T-helper 1 cell treated with Interleukin-12 subunit alpha and Interleukin-12 subunit beta and Interleukin-4 antibody, amounts not matched to agents 30 ng/mL and 1 ng/mL, for 36 hours (primary cell): ENCODE data around the gene NUP214. TPM values are rescaled to one million over a fixed set of nuclear protein-coding genes. Genes with fewer than 3 reads are reported as not detected.

ENCODE experiments used
- intact Hi-C: fragments of 100-400 bp; cut with micrococcal nuclease; formaldehyde crosslinking; loops from one replicate; pipeline ENCODE4 v1.15.1; 2024
- total RNA-seq: library from RNA; stranded (reverse); gene quantifications from 2 replicates; pipeline ENCODE4 v1.2.3, GENCODE V29; 2022

NUP214 gene
- total RNA-seq, 1 donor from 2014 or later: 78.4 TPM

- intact Hi-C loops: loop anchor here (5.0 to 10.0 kb wide), 4 partner anchors 227 to 969 kb away; partner anchors contain the start of genes NTNG2 and POMT1
Measured at GRCh38 chr9:131275332-131276093, 150.1 kb downstream of the NUP214 start.

DNA sequence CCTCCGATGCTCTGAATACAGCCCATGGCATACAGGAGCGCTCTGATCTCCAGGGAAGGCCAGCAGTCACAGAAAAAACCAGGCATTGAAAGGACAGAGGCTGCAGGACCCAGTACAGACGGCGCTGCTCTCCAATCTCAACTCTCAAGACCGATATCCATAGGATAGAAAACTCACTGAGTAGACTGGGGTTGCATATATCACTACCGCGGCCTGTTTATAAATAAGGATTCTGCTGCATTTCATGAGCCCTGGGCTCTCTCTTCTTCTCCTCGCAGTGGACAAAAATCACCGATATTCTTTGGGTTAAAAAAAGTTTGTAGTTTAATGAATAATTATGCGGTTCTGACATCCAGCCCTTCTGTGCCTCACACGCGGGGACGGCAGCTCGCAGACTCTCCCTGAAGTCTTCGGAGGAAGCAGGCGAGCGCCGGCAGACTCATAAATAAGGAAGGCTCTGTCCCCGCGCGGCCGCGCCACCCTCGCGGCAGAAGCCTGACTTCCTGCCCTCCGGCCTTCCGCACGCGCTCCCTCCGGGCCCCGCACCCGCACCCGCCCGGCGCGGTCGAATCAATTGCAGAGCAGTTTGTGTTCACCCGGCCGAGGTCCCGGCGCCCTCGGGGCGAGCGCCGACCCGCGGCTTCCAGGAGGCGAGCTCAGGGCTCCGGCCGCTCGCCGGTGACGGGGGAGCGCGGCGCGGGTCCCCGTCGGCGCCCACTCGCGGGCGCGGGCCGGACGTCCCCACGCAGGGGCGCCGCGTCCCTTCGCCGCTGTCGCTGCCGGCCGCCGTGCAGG lies 150.9 kb downstream of the NUP214 start, which contains the start of gene FAM78A:
Gene FAM78A (minus strand): TSS at position 417 of the 795 bp plus-strand sequence. CDS start 331 bp downstream, at position 86.
- intact Hi-C loops: loop anchor here (5.0 to 10.0 kb wide), 4 partner anchors 226 to 969 kb away; partner anchors contain the start of genes NTNG2 and POMT1

DNA sequence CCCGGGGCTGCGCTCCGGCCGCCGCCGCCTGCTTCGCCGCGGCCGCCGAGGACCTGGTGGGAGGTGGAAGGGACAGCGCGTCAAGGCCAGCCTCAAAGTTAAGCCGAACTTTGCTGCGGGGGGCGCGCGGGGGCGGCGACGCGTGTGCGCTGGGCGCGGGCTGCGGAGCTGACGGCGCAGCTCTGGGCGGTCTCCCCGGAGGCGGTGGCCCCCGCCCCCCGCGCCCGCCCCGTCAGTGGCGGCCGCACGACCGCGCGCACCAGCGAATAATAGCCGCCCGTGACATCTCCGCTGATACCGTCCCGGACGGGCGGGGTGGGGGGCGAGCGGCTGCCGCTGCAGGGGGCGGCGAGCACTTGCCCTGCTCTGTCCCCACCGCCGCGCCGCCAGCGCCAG lies 151.5 kb downstream of the NUP214 start:
- intact Hi-C loops: loop anchor here (5.0 to 10.0 kb wide), 4 partner anchors 225 to 968 kb away; partner anchors contain the start of genes NTNG2 and POMT1

DNA sequence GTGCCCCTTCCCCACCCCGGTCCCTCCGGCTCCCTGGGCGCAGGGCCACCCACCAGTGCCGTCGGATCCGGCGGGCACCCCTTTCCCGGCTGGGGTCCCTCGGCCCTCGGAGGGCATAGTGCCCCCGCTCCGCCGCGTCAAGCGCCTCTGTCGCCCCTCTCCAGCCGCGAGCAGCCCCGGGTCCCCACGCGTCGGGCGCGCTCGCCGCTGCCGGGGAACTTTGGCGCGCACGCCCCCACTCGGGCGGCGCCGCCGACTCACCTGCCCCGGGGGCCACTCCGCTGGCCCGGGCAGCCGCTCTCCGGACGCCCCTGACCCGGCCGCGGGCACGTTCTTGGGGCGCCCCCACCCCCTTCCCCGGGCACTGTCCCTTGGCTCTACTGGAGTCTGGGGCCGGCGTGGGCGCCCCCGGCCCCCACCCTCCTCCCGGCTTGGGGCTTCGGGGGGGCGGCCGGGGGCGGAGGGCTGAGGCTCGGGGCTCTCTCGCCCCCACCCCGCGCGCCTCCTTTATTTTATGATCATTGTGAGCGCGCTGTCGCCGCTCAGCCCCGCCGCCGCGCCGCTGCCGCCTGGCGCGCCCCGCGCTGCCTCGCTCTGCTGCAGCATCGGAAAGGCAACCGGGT lies 152.0 kb downstream of the NUP214 start:
- intact Hi-C loops: loop anchor here (5.0 to 10.0 kb wide), 4 partner anchors 225 to 967 kb away; partner anchors contain the start of genes NTNG2 and POMT1

GRCh38 chr9:131277910-131278701 lies 152.7 kb downstream of the NUP214 start:
- intact Hi-C loops: loop anchor here (1.0 to 10.0 kb wide), 11 partner anchors 8 to 967 kb away; partner anchors contain the start of genes NTNG2, NUP214 and POMT1

GRCh38 chr9:131278702-131279111 lies 153.3 kb downstream of the NUP214 start:
- intact Hi-C loops: loop anchor here (1.0 to 10.0 kb wide), 11 partner anchors 8 to 966 kb away; partner anchors contain the start of genes NTNG2, NUP214 and POMT1

- intact Hi-C loops: loop anchor here (5.0 to 10.0 kb wide), 4 partner anchors 223 to 965 kb away; partner anchors contain the start of genes NTNG2 and POMT1
Measured at GRCh38 chr9:131279196-131279862, 153.9 kb downstream of the NUP214 start.

GRCh38 chr9:131279863-131280570 lies 154.6 kb downstream of the NUP214 start:
- intact Hi-C loops: loop anchor here (5.0 to 10.0 kb wide), 4 partner anchors 222 to 965 kb away; partner anchors contain the start of genes NTNG2 and POMT1

GRCh38 chr9:131280660-131281059 lies 155.3 kb downstream of the NUP214 start:
- intact Hi-C loops: no loop called here

DNA sequence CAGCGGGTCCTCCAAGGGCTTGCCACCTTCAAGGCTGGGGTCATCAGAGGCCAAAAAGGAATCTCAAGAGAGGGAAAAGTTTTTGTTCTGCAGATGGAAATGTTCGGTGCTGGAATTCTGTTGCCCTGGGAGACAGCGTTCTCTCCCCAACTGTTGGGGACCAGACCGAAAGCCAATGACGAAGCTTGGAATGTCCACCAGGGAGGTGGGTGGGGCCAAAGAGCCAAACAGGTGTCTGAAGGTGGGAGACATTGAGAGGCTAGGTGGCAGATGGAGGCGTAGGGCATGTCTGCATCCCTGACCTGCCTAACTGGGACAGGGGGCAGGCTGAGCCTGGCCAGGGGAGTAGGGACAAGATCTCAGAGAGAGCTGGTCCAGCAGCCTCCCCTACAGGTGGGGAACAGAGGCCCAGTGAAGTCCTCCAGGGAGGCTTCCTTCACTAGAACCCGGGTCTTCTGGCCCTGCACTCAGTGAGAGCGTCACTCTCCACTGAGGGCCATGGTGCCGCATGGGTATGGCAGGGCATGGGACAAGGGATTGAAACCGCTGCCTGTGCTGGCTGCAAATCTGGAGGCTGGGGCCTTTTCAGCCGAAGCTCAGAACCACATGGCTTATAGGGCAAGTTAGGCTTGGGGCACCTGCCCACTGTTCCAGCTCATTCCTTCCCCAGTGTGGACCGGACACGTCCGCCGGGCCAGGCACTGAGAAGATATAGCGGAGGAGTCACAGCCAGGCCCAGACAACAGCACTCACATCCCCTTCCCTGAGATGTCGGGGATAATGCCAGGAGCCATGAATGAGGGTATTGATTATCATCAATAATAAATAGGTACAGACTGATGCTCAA lies 156.0 kb downstream of the NUP214 start:
- intact Hi-C loops: no loop called here

GRCh38 chr9:131282175-131282574 lies 156.8 kb downstream of the NUP214 start:
- intact Hi-C loops: no loop called here

- intact Hi-C loops: no loop called here
Measured at GRCh38 chr9:131282688-131283422, 157.5 kb downstream of the NUP214 start.

Other genes with a start within 250 kb of the NUP214 start
- gene QRFP, start 228.8 kb upstream of the NUP214 start, total RNA-seq: not detected in 2 replicates
- not detected in 2 replicates for gene FIBCD1, start 186.3 kb upstream of the NUP214 start, total RNA-seq
- gene LAMC3, start 116.4 kb upstream of the NUP214 start, total RNA-seq: 0.02 and 0.07 TPM in 2 replicates
- 0.10 TPM in 2 replicates for gene AIF1L, start 29.1 kb upstream of the NUP214 start, total RNA-seq
- 102 and 105 TPM in 2 replicates for gene FAM78A, start 150.9 kb downstream of the NUP214 start, total RNA-seq
- gene PLPP7, start 164.1 kb downstream of the NUP214 start, total RNA-seq: not detected in 2 replicates